GM18505 (cell line): Measurements from ENCODE around the gene C19orf81.

ENCODE experiments used
- ATAC-seq: cut with Tn5 transposase; IDR thresholded peaks from one replicate; pipeline ENCODE4 v1.9.1; 2021; ENCODE audit not compliant: unreplicated experiment
- POLR2A ChIP-seq: IDR thresholded peaks from 4 replicates; pipeline ENCODE4 v1.6.1; 2011; ENCODE audit warnings: borderline replicate concordance; ENCODE audit not compliant: insufficient read depth, insufficient read length; ENCODE audit errors: extremely low read depth

Gene C19orf81

DNA sequence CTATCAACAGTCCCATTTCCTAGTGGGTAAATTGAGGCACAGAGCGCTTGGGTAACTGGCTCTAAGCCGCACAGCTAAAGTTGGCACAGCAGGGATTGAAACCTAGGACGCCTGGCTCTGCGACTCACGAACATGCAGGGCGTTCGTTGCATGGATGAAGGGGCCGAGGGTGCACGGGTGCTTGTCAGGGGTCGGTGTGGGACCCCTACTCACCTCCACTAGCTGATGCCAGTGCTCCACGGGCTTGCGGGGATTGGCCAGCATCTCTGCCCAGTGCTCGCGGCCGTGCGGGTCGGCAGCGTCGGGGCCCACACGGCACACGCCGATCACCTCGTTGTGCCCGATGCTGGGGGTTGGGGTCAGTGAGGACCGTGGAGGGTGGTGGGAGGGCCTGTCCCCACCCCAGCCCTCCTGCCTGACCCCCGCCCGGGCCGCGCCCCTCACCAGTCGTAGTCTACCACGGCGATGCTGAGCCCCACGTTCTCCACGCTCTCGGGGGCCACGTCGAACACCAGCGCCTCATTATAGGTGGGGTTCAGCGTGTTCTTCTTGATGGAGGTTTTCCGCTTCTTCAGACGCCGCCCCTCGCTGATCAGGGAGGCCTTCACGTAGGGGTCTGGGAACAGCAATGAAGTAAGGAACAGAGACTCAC lies 24.2 kb upstream of the C19orf81 start:
- no peak for ATAC-seq
- no peak for TF ChIP-seq POLR2A

DNA sequence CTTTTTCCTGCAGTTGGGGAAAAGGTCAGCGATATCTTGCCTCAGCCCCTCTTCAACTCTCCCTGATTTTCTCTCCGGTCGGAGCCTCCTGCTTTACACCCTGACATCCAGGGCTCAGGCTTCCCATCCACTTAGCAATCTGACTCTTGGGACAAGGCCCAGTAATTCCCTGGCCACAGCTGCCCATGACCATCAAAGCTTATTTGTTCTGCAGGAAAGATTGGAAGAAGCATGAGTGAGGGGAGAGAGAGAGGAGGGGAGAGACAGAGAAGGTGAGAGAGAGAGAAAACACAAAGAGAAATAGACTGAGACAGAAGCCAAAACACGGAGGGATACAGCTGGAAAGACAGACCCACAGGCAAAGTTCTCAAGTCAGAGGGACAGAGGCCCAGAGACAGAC lies 23.2 kb upstream of the C19orf81 start:
- no peak for TF ChIP-seq POLR2A
- ATAC-seq: no peak

DNA sequence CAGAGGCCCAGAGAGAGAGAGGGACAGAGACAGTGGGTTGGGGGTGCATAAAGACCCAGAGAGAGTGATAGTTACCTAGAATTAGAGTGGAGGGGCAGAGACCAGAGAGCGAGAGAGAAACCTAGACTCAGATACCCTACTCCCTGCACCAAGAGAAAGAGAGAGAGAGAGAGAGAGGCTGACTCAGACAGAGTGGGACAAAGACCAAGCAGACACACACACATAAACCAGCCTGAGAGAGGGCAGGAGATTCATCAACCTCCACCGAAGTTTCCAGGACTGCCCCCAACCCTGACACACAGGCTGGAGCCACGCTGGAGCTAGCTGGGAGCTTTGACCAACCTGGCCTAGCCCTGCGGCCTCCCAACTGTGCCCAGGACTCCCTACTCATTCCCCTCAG lies 22.4 kb upstream of the C19orf81 start:
- no peak for TF ChIP-seq POLR2A
- no peak for ATAC-seq

DNA sequence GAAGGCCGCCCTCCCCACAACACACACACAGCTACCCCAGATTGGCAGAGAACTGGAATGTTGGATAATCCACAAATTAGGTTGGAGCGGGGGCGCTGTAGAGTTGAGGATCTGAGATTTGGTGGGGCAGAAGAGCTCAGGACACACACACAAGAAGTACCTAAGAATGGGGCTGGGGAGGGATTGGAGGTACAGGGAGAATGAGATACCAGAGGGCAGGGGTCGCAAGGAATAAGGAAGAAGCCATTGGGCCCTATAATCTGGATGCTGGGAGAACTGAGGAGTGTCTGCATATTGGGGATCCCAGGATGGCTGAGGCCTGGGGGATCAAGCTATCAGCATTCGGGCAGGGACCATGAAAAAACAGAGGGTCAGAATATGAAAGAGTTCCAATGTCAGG lies 21.1 kb upstream of the C19orf81 start:
- ATAC-seq: no peak
- TF ChIP-seq POLR2A: no peak

DNA sequence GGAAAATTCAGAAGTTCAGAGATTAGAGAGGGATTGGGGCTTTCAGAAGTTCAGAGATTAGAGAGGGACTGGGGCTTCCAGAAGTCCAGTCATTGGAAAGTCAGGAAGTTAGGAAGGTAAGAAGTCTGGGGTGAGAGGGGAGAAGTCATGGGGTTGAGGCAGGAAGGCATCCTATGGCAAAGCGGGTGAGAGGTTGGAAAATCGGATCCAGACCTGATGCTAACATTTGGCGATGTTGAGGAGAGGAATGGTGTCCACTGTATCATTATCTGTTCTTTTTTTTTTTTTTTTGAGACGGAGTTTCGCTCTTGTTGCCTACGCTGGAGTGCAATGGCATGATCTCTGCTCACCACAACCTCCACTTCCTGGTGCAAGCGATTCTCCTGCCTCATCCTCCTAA lies 20.7 kb upstream of the C19orf81 start:
- no peak for ATAC-seq

DNA sequence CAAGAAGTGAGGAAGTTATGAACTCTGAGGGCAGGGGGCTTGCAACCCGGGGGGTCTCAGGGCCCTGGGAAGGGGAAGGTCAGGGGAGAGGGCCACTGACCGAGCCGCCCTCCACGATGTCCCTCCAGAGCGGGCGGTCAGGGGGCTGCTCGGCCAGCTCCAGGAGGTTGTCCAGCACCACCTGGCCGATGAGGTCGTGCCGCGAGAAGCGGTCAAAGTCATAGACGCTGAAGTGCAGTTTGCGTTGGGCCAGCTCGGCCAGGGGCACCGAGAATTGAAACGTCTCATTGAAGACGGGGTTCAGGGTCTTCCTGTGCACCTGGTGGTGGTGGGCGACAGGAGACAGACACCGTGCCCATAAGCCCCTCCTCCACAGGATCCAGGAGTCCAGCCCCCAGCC lies 20.1 kb upstream of the C19orf81 start:
- TF ChIP-seq POLR2A: no peak
- no peak for ATAC-seq

More for the DNA sequence above, 20.7 kb upstream of the C19orf81 start:
- no peak for TF ChIP-seq POLR2A

DNA sequence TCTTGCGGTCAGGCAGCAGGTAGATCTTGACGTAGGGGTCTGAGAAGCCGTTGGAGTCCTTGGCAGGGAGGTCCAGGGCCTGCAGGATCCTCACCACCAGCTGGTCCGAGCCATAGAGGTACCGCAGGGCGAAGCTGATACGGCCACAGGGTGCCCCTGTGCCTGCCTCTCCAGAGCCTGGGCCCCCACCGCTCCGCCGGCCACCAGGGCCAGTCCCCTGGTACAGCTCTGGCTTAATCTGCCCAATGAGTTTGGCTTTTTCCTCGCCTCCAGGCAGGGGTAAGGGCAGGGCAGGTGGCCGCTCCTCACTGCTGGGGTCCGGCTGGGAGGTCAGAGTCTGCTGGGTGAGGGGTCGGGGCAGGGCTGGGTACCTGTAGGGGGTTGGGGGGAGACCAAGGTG lies 19.4 kb upstream of the C19orf81 start:
- no peak for TF ChIP-seq POLR2A

DNA sequence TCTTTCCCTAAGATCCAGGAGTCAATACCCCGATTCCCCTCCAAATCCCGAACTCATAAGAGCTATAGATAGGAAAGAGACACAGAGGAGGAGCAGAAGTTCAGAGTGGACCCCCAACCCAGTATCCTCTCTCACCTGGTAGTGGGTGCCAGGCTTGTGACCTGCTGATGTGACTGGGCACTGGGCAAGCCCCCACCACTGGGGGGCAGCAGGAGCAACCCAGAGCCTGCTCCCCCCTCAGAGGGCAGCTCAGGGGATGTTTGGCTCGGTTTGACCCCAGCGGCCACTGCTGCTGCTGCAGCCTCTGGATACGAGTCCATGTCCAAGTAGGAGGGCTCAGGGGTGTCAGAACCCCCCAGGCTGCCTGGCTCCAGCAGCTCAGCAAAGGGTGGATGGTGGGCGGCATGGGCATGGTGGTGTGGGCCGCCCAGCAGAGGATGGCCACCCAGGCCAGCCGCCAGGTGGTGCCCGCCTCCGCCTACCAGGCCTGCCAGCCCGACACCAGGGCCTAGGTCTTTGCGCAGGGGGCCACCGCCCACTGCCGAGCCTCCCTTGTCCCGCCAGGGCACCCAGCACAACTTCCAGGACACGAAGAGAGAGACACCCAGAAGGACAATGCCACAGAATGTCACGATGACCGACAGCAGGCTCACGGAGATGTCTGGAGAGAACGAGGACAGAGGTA lies 17.0 kb upstream of the C19orf81 start:
- no peak for TF ChIP-seq POLR2A
- no peak for ATAC-seq

More for the DNA sequence above, 19.4 kb upstream of the C19orf81 start:
- ATAC-seq: no peak

DNA sequence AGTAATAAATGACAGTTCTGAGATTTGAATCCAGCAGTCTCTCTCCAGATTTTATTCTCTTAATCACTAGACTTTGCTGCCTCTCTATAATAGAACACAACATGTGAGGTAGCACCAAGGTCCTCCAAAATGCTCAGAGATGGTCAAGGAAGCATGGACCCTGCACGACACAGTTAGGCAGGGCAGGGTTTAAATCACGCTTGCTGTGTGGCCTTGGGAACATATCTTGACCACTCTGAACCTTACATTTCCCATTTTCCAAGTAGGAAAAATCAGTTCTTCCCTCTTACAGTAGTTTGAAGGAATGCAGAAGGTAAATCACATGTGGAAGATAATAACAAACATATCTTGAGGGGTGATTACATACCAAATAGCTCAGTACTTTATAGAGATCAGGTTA lies 15.9 kb upstream of the C19orf81 start:
- no peak for ATAC-seq
- no peak for TF ChIP-seq POLR2A

DNA sequence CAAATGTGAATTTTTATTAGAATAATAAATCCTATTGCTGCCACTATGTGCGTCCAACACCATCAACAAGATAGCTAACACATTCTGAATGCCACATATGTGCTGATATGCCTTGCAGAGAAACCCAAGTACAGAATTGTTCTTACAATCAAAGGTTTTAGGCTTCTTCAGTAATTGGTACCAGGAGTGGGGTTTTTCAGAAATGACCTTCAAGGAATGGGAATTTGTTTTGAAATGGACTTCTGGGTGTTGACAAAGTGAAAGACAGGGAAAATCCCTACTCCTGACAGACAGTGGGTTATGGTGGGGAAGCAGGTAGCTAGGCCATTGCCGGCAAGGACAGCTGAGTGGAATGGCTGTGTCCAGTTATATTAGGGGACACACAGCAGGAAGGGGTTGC lies 15.3 kb upstream of the C19orf81 start:
- no peak for ATAC-seq
- TF ChIP-seq POLR2A: no peak

DNA sequence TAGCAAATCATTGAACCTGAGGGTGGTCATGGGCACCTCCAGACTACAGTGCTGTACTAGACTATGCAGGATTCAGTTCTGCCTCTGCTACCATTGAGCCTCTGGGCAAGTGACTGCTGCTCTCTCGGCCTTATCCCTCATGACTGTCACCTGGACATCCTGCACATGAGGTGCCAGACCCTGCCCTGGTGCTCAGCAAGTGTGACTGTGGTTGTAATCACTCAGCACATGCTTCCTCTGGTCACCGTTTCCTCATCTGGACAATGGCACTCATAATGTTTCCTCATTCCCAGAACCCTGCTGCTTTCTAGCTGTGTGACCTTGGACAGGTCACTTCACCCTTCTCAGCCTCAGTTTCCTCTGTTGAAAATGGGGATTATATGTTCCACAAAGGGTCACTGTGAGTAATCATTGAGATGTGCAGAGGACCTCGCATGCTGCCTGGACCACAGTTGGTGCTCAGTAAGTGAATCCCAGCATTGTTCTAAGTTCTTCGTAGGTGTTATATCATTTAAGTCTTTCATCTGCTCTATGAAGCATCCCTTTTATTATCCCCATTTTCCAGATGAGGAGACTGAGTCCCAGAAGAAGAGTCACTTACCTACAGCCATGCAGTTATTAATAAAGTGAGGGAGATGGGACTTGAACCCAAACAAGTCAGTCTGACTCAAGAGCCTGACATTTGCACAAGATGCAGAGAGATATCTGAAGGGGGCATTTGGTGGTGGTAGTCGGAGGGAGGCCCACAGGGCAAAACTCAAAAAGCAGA lies 12.7 kb upstream of the C19orf81 start:
- no peak for ATAC-seq
- TF ChIP-seq POLR2A: no peak

DNA sequence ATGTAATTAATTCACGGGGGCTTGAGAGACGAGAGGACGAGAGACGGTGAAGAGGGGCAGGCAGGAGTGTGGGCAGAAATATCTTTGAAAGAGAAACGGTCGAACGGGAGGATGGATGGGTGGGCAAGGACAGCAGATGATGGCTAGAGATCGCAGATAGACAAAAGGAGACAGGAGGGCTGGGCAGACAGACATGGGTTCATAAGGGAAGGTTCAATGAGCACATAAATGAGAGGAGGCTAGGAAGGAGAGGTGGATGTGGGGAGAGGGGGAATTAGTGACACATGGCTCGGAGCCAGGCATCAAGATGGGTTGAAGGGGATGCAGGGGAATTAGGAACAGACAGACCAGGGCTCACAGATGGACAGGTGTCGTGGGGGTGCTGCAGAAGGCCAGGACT lies 10.6 kb upstream of the C19orf81 start:
- ATAC-seq: no peak
- no peak for TF ChIP-seq POLR2A

DNA sequence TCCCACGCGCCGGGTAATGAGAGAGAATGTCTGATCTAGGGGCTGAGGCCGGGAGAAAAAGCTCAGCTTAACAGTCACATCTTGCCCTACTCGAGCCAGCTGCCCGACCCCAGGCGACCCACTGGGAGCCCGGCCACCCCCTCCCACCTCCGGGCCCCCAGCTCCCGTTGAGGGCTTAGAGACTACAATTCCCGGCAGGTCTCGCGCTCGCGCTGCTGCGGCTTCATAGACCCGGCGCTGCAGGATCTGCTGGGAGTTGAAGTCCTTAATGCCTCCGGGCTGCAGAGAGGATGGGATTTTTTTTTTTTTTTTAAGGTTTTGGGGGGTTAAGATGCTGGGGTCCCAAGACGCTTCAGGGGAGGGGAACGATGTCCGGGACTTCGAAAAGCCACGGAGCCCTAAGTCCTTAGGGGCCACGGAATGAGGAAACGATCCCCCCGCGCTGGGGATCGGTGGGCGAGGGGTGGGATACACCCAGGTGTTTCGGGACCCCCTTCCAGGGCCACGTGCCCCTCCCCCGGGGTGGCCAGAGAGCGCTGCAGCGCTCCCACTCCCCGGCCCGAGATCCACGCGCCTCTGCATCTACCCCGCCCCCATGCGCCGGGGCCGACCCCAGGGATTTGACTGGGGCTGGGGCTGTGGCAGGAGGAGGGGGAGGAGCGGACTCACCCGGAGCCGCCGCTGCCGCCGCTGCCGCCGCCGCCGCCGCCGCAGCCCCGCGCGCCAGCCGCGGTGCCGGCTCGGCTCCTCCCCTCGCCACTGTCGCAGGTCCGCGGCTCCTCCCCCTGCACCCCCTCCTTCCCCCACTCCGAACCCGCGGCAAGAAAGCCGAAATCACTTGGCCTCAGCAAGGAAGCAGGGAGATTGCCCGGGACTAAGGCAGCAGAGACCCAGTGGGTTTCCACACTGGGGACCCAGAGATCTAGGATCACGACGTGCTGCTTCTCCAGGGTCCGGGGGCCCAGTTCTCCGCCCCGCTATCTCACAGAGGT lies 9.8 kb upstream of the C19orf81 start, which contains the start of gene SYT3:
TSS of gene SYT3 (minus strand) at position 761 of the 992 bp plus-strand sequence. CDS start 2,470 bp downstream, outside the sequence.
- ATAC-seq: no peak
- TF ChIP-seq POLR2A: no peak

DNA sequence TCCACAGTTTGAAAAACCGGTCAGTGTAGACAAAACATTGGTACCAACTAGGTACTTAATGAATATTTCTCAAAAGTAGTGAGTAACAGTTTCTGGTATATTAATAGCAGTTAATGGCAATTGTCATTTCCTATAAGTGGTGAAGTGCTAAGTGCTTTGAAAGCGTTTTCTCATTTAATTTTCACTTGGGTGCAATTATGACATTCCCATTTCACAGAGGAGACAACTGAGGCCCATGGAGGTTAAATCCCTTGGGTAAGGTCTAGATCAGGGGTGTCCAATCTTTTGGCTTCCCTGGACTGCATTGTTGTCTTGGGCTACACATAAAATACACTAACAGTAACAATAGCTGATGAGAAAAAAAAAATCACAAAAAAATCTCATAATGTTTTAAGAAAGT lies 8.9 kb upstream of the C19orf81 start:
- no peak for TF ChIP-seq POLR2A
- ATAC-seq: no peak
